Activated CD8-positive, alpha-beta T cell treated with anti-CD3 and anti-CD28 coated beads for 36 hours (primary cell): ENCODE results near the gene HOXC4. TPM values are rescaled to one million over a fixed set of nuclear protein-coding genes. Genes with fewer than 3 reads are reported as not detected.

Source experiments
- ATAC-seq: fragments of 200-7000 bp; cut with Tn5 transposase; one replicate; pipeline ENCODE4 v1.10.0; 2021; ENCODE audit warnings: mild to moderate bottlenecking, moderate library complexity
- CTCF ChIA-PET: fragments of 350-600 bp; sonication (Branson Sonifier 250); formaldehyde crosslinking; loops from one replicate; lab custom pipeline; 2021; ENCODE audit warnings: antibody characterized with exemption; lab: Charles Lee
- POLR2A ChIA-PET: fragments of 350-600 bp; sonication (Branson Sonifier 250); formaldehyde crosslinking; loops from one replicate; lab custom pipeline; 2021; ENCODE audit warnings: antibody characterized with exemption; lab: Charles Lee
- DNase-seq: peaks from one replicate; pipeline ENCODE4 v3.0.0-alpha.2; 2020
- H3K27ac Mint-ChIP-seq: one replicate; pipeline ENCODE4 v1.8.0; 2021; ENCODE audit warnings: mild to moderate bottlenecking, mixed read lengths
- H3K27me3 Mint-ChIP-seq: one replicate; pipeline ENCODE4 v1.8.0; 2021; ENCODE audit warnings: mixed read lengths
- H3K36me3 Mint-ChIP-seq: one replicate; pipeline ENCODE4 v1.8.0; 2021; ENCODE audit warnings: low read depth, mixed read lengths
- H3K4me1 Mint-ChIP-seq: one replicate; pipeline ENCODE4 v1.8.0; 2021; ENCODE audit warnings: low read depth, mixed read lengths
- H3K4me3 Mint-ChIP-seq: one replicate; pipeline ENCODE4 v1.8.0; 2021; ENCODE audit warnings: mild to moderate bottlenecking, moderate library complexity, mixed read lengths
- H3K9me3 Mint-ChIP-seq: one replicate; pipeline ENCODE4 v1.8.0; 2021; ENCODE audit warnings: mixed read lengths
- intact Hi-C: fragments of 100-400 bp; cut with micrococcal nuclease; formaldehyde crosslinking; loops from one replicate; pipeline ENCODE4 v1.10.0; 2022
- total RNA-seq, 2 experiments: library from RNA; stranded (reverse); gene quantifications; one replicate each; pipeline ENCODE4 v1.2.3, GENCODE V29; 2021
- TF ChIP-seq, protein P1 (sequence below): fragments of 200-600 bp; IDR thresholded peaks from one replicate; pipeline ENCODE4 v1.8.0; 2022; ENCODE audit warnings: antibody characterized with exemption, mild to moderate bottlenecking

HOXC4 gene
- total RNA-seq, 2 experiments from 2014 or later: 0.89 to 1.2 TPM

DNA sequence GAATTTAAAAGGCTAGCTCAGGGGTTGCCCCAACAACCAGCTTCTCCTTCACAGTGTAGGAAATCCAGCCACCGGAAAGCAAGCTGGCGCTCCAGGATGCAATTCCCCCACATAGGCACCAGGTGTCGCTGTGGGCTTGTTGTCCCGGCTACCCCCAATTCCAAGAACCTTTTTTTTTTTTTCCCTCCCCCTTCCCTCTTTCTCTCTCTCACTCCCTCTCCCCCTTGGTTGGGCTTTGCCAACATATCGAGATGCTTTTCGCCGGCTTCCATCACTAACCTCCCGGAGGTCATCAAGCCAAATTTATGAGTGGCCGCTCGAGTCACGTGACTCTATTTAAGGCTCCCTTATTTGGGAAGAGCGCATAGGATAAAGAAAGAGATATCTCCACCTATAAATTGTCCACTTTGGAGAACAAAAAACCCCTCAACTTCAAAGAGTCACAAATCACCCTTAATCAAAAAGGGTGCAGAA lies 21.0 kb upstream of the HOXC4 start, which contains the start of gene HOXC5:
Gene HOXC5 (plus strand): TSS at position 424 of the 474 bp plus-strand sequence. CDS start 73 bp downstream, outside the sequence.
- no peaks in the 10 kb centered on the region for H3K36me3 Mint-ChIP-seq
- ATAC-seq (peak; percentile 57), DNase-seq (peak; percentile 78)
- TF ChIP-seq, protein P1, sequence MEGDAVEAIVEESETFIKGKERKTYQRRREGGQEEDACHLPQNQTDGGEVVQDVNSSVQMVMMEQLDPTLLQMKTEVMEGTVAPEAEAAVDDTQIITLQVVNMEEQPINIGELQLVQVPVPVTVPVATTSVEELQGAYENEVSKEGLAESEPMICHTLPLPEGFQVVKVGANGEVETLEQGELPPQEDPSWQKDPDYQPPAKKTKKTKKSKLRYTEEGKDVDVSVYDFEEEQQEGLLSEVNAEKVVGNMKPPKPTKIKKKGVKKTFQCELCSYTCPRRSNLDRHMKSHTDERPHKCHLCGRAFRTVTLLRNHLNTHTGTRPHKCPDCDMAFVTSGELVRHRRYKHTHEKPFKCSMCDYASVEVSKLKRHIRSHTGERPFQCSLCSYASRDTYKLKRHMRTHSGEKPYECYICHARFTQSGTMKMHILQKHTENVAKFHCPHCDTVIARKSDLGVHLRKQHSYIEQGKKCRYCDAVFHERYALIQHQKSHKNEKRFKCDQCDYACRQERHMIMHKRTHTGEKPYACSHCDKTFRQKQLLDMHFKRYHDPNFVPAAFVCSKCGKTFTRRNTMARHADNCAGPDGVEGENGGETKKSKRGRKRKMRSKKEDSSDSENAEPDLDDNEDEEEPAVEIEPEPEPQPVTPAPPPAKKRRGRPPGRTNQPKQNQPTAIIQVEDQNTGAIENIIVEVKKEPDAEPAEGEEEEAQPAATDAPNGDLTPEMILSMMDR: peak; percentile 97
- ChIA-PET POLR2A (interaction anchor here (0.7 to 1.0 kb wide), 2 partner anchors 21 to 152 kb away, joined by 3 to 4 read pairs; partner anchors contain the start of gene HOXC4), CTCF (interaction anchor here (0.6 to 5.6 kb wide), 52 partner anchors 8 to 1113 kb away, joined by 3 to 140 read pairs (median 5); partner anchors contain the start of genes HOXC10, HOXC4, HOXC8 and HOXC9)
- H3K4me1 Mint-ChIP-seq: peaks cover 18% of the 10 kb centered on the region
- peaks cover 66% of the 10 kb centered on the region for H3K27me3 Mint-ChIP-seq
- no peak within 1 kb of the TSS for H3K27ac Mint-ChIP-seq
- no peaks in the 10 kb centered on the region for H3K9me3 Mint-ChIP-seq
- peak within 1 kb of the TSS; percentile 32 for H3K4me3 Mint-ChIP-seq
- intact Hi-C loops: loop anchor here (2.0 kb wide), 1 partner anchor 158 kb away; no protein-coding TSS in a partner anchor

DNA sequence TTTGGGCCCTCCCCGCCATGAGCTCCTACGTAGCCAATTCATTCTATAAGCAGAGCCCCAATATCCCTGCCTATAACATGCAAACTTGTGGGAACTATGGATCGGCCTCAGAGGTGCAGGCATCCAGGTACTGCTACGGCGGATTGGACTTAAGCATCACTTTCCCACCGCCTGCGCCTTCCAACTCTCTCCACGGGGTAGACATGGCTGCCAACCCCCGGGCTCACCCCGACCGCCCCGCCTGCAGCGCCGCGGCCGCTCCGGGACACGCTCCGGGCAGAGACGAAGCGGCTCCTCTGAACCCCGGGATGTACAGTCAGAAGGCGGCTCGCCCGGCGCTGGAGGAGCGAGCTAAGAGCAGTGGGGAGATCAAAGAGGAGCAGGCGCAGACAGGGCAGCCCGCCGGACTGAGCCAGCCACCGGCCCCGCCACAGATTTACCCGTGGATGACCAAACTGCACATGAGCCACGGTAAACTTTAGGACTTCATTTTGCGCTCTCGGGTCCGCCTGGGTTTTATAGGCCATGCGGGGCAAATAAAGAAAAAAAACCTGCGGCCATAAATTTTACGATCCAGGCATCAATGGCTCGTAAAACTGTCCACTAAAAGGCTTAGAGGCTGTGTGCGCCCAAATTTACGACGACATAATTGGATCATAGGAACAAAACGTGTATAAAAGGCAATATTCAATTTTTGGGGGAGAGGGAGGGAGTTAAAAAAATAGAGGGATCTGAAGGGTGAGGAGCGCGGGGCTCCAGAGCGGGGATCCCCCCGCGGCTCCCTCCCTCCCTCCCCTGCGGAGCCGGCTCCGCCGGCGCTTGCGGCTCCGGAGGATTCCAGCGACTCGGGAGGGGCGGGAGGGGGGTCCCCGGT lies 20.3 kb upstream of the HOXC4 start:
- ChIA-PET CTCF (interaction anchor here (0.7 to 5.6 kb wide), 37 partner anchors 7 to 276 kb away, joined by 3 to 140 read pairs (median 5); partner anchors contain the start of genes HOXC10, HOXC4, HOXC9 and SMUG1), POLR2A (interaction anchor here (0.7 to 1.0 kb wide), 2 partner anchors 20 to 151 kb away, joined by 3 to 4 read pairs; partner anchors contain the start of gene HOXC4)
- no peaks in the 10 kb centered on the region for H3K36me3 Mint-ChIP-seq
- intact Hi-C loops: loop anchor here (2.0 kb wide), 1 partner anchor 157 kb away; no protein-coding TSS in a partner anchor
- no peaks in the 10 kb centered on the region for H3K9me3 Mint-ChIP-seq
- DNase-seq (no peak), ATAC-seq (peak; percentile 26)
- H3K27ac Mint-ChIP-seq: no peak overlapping the region
- peak overlapping the region; percentile 32 for H3K4me3 Mint-ChIP-seq
- H3K4me1 Mint-ChIP-seq: peaks cover 18% of the 10 kb centered on the region
- TF ChIP-seq, protein P1: no peak
- H3K27me3 Mint-ChIP-seq: peaks cover 65% of the 10 kb centered on the region

DNA sequence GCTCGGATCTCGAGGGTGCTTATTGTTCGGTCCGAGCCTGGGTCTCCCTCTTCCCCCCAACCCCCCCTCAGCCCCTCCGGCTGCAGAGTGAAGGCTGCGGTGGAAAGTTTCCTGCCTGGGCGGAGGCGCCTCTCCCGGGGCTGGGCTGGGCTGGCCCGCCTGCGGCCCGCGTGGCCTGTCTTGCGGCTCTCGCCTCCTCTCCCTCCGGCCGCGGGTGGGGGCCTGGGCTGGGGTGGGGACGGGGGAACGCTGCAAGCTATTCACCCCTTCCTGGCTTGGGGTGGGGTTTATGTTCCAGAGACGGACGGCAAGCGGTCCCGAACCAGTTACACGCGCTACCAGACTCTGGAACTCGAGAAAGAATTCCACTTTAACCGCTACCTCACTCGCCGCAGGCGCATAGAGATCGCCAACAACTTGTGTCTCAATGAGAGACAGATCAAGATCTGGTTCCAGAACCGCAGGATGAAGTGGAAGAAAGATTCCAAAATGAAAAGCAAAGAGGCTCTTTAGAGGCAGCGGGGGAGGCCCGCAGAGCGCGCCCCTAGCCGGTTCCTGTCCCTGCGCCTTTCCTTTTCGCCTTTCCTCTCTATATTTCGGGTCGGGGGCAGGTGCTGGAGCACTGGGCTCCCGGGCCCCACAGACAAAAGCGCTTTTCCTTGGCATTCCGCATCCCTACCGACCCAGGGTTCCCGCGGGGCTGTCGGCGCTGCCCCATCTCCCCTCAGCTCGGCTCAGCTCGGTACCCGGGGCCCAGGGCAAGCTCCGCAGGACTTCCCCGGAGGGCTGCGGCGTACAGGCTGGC lies 19.5 kb upstream of the HOXC4 start:
- no peak for DNase-seq
- H3K27ac Mint-ChIP-seq: no peak overlapping the region
- H3K4me1 Mint-ChIP-seq: peaks cover 18% of the 10 kb centered on the region
- peak; percentile 37 for ATAC-seq
- ChIA-PET POLR2A (no interaction called here), CTCF (interaction anchor here (1.3 to 5.6 kb wide), 4 partner anchors 19 to 173 kb away, joined by 4 to 67 read pairs (median 44); partner anchors contain the start of genes HOXC10 and HOXC4)
- intact Hi-C loops: loop anchor here (2.0 kb wide), 1 partner anchor 157 kb away; no protein-coding TSS in a partner anchor
- H3K4me3 Mint-ChIP-seq: peak overlapping the region; percentile 33
- H3K27me3 Mint-ChIP-seq: peaks cover 68% of the 10 kb centered on the region
- H3K36me3 Mint-ChIP-seq: no peaks in the 10 kb centered on the region
- TF ChIP-seq, protein P1: no peak
- H3K9me3 Mint-ChIP-seq: no peaks in the 10 kb centered on the region

DNA sequence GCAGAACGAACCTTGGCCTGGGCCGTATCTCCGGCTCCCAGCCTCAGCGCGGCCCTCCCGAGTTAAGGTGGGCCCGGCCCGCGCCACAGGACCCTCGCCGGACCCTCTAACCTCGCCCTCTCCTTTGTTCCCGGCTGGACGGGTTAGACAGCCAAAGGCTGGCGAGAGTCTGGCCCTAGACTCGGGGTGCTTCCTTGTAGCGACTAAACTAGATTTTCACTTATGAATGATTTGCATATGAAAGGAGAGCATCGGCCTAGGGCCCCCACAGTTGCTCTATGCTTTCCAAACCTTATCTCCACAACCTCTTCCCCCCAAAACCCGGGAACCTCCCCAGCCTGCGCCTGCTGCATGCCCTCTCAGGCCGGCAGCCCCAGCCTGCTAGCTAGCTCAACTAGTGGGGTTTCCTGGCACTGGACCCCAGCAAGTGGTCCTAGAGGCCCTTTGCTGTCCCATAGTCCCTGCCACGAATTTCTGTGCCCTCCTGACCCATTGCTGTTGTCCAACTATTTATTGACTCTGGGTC lies 18.8 kb upstream of the HOXC4 start:
- Mint-ChIP-seq H3K4me1 (peaks cover 14% of the 10 kb centered on the region), H3K27me3 (peaks cover 69% of the 10 kb centered on the region), H3K9me3 (no peaks in the 10 kb centered on the region), H3K4me3 (no peak overlapping the region), H3K36me3 (no peaks in the 10 kb centered on the region), H3K27ac (no peak overlapping the region)
- TF ChIP-seq, protein P1: no peak
- POLR2A ChIA-PET: no interaction called here
- CTCF ChIA-PET: interaction anchor here (0.7 to 5.6 kb wide), 4 partner anchors 50 to 179 kb away, joined by 3 to 67 read pairs (median 4); partner anchors contain the start of genes HOXC10 and SMUG1
- ATAC-seq (no peak), DNase-seq (no peak)
- intact Hi-C loops: no loop called here
